H1 (cell line): ENCODE data around the gene MAP4K4.

ENCODE experiments used
- CREB1 ChIP-seq: IDR thresholded peaks from 2 replicates; pipeline ENCODE4 v1.6.1; 2012; ENCODE audit warnings: inconsistent platforms
- CTCF ChIP-seq, 3 experiments: IDR thresholded peaks; 1 replicate in 2 of 3; 2 replicates in 1 of 3; pipeline versions ENCODE4 v1.5.1 to v1.6.1; 2011; ENCODE audit warnings: low read length in 3 of 3, mild to moderate bottlenecking in 3 of 3, inconsistent platforms in 2 of 3, low read depth in 1 of 3, moderate library complexity in 1 of 3; ENCODE audit not compliant: insufficient read depth in 1 of 3; ENCODE audit errors: control extremely low read depth in 1 of 3
- EZH2 ChIP-seq: fragments of 200-600 bp; sonication (generic); IDR thresholded peaks from 2 replicates; pipeline ENCODE4 v1.7.1; 2012; ENCODE audit warnings: low read depth, mild to moderate bottlenecking, moderate library complexity, low read length, inconsistent platforms; ENCODE audit not compliant: severe bottlenecking
- HDAC6 ChIP-seq: IDR thresholded peaks from one replicate; pipeline ENCODE4 v1.7.1; 2012; ENCODE audit warnings: low read depth, mild to moderate bottlenecking, inconsistent platforms, low read length, moderate library complexity
- JUND ChIP-seq: IDR thresholded peaks from 2 replicates; pipeline ENCODE4 v1.6.1; 2011; ENCODE audit warnings: mild to moderate bottlenecking, improper control_type of control experiment, low read length
- KDM5A ChIP-seq: fragments of 200-600 bp; IDR thresholded peaks from 2 replicates; pipeline ENCODE4 v1.7.1; 2012; ENCODE audit warnings: mild to moderate bottlenecking, low read length, inconsistent platforms, mixed read lengths
- POLR2A ChIP-seq, 2 experiments: IDR thresholded peaks; 1 replicate in 1 of 2; 2 replicates in 1 of 2; pipeline ENCODE4 v1.6.1; 2011; ENCODE audit warnings: low read depth in 2 of 2, low read length in 2 of 2, mild to moderate bottlenecking in 2 of 2; ENCODE audit errors: control extremely low read depth in 1 of 2
- RAD21 ChIP-seq, 2 experiments: IDR thresholded peaks in 1 of 2; conservative IDR thresholded peaks in 1 of 2; 2 replicates each; pipeline ENCODE4 v1.6.1; 2011; ENCODE audit warnings: low read depth in 2 of 2, low read length in 2 of 2, improper control_type of control experiment in 1 of 2, inconsistent platforms in 1 of 2, mild to moderate bottlenecking in 1 of 2, moderate library complexity in 1 of 2
- RBBP5 ChIP-seq: IDR thresholded peaks from 2 replicates; pipeline ENCODE4 v1.7.1; 2012; ENCODE audit warnings: low read depth, mild to moderate bottlenecking, inconsistent platforms, low read length, moderate library complexity, borderline replicate concordance
- RFX5 ChIP-seq: IDR thresholded peaks from 2 replicates; pipeline ENCODE4 v1.6.1; 2011; ENCODE audit warnings: low read depth, low read length, improper control_type of control experiment, borderline replicate concordance
- SIN3A ChIP-seq, 2 experiments: IDR thresholded peaks in 1 of 2; conservative IDR thresholded peaks in 1 of 2; 2 replicates each; pipeline ENCODE4 v1.6.1; 2011 to 2012; ENCODE audit warnings: low read length in 2 of 2, improper control_type of control experiment in 1 of 2, low read depth in 1 of 2, mild to moderate bottlenecking in 1 of 2
- SP2 ChIP-seq: IDR thresholded peaks from 2 replicates; pipeline ENCODE4 v1.6.1; 2012; ENCODE audit warnings: mild to moderate bottlenecking, low read length, inconsistent platforms
- SRF ChIP-seq: IDR thresholded peaks from 2 replicates; pipeline ENCODE4 v1.6.1; 2011; ENCODE audit warnings: mild to moderate bottlenecking, low read depth, low read length, moderate library complexity
- SUZ12 ChIP-seq: fragments of 200-600 bp; sonication (generic); IDR thresholded peaks from 2 replicates; pipeline ENCODE4 v1.6.1; 2012; ENCODE audit warnings: mild to moderate bottlenecking, inconsistent platforms, low read length, moderate library complexity, mixed read lengths

GRCh38 chr2:101803128-101803527 lies 105.6 kb downstream of the MAP4K4 start:
- TF ChIP-seq SRF (no peak), HDAC6 (no peak), KDM5A (no peak), POLR2A (IDR thresholded peaks at IDR 0.05; ENCODE audit: control extremely low read depth in 1 of 2, low read depth in 2 of 2, low read length in 2 of 2) (no peak), RBBP5 (no peak), CREB1 (no peak), CTCF (IDR thresholded peaks at IDR 0.05; ENCODE audit: control extremely low read depth in 1 of 3, insufficient read depth in 1 of 3, low read depth in 1 of 3, low read length in 3 of 3) (no peak), JUND (no peak), SUZ12 (no peak), SIN3A (conservative IDR thresholded peaks at IDR 0.05 in 1 of 2, IDR thresholded peaks at IDR 0.05 in 1 of 2; ENCODE audit: low read depth in 1 of 2, low read length in 2 of 2) (no peak), RFX5 (no peak), EZH2 (no peak), RAD21 (IDR thresholded peaks at IDR 0.05 in 1 of 2, conservative IDR thresholded peaks at IDR 0.05 in 1 of 2; ENCODE audit: low read depth in 2 of 2, low read length in 2 of 2) (no peak), SP2 (no peak)
